ENCODE measurements around the gene SPATA3.
"Not testable (repeated sequence)": the region's sequence is repeated elsewhere in the genome, so short reads cannot be mapped to it uniquely, and the experiment has no call there.

SPATA3 gene

GRCh38 chr2:230968314-230968713, 27.6 kb upstream of the SPATA3 start:
- DNase-seq (ENCODE audit: low read depth in 2 of 2, low spot score in 1 of 2): not testable (repeated sequence)

DNA sequence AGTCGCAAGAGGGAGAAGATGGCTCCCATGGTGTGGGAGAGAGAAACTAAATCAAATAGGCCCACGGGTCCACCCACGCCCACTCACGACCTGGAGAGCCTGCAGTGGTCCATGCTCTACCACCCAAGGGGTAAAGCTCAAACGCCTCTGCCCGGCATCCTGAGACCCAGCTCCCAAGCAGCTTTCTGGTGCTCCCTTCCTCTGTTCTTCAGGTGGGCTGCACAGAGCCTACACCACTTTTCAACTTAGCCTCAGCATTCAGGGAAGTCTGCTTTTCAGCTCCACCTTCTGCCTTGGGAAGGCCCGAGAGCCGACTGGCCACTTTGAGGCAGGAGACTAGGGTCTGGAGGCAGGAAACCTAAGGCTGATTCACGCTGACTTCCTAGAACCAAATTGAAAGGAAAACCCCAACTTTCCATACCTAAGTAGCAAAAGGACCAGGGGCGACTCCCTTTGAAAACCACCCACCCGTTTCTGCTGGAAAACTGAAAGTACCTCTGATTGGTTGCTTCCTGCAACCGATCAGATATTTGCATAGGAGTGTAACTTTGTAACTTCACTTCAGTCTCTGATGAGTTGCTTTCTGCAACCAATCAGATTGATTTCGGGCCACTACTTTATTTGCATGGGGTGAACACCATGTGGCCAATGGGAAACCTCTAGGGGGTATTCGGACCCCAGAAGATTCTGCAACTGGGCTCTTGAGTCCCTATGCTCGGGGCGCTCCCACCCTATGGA, 26.8 kb upstream of the SPATA3 start:
- DNase-seq (ENCODE audit: low read depth in 2 of 2, low spot score in 1 of 2): no peak

DNA sequence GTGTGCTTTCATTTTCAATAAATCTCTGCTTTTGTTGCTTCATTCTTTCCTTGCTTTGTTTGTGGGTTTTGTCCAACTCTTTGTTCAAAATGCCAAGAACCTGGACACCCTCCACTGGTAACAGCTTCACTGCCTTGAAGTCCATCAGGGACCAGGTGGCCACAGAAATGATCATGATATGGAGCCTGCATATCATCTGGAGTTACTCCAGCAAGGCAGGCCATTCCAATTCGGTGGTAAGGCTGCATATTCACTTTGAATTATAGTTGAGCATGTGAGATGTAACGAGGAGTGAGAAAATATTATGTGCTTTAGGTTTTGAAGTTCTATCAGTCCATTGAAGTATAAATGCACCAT, 26.3 kb upstream of the SPATA3 start:
- no peak for DNase-seq (ENCODE audit: low read depth in 2 of 2, low spot score in 1 of 2)

GRCh38 chr2:230972046-230972445, 23.9 kb upstream of the SPATA3 start:
- DNase-seq (ENCODE audit: low read depth in 2 of 2, low spot score in 1 of 2): no peak

DNA sequence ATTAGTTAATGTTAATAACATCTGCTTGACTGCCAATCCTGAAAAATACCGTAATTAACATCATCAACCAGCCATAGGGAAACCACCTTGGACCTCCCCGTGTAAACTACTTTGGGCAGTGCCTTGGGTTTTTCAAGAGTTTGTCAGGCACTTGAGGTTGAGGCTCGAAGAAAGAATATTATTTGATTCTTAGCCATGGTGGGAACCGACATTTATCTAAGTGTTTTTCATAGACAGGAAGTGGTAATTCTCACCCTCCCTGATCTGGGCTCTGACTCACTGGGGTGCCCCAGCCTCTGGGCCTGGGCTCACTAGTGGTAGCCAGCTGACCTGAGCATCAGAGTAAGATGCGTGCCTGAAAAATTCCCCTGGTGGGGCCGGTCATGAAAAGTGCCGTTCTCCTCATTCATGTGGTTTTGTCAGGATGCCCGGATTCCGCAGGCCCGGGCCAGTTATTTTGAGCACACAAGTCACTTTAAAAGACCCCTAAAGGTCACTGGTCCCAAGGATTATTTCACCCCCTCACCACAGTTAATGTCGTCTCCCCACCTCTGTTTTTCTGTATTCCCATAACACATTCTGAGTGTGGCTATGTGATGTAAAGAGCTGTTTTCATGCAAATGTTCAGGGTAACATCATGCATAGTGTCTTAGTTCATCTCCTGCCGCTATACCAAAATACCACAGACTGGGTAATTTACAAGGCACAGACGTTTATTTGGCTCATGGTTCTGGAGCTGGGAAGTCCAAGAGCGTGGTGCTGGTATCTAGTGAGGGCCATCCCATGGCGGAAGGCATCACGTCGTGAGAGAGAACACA, 21.6 kb upstream of the SPATA3 start:
- DNase-seq (ENCODE audit: low read depth in 2 of 2, low spot score in 1 of 2): peak; percentile 35 to 74

DNA sequence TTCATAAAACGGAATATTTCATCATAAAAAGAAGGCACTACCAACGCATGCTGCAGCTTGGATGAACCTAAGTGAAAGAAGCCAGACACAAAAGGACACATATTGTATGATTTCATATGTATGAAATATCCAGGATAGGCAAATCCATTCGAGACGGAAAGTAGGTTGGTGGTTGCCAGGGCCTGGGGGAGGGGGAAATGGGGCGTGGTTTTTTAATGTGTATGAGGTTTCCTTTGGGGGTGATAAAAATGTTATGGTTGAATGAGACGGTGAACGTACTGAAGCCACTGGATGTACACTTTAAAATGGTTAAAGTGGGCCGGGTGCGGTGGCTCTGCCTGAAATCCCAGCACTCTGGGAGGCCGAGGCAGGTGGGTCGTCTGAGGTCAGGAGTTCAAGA, 20.0 kb upstream of the SPATA3 start:
- DNase-seq (ENCODE audit: low read depth in 2 of 2, low spot score in 1 of 2): no peak

GRCh38 chr2:230976671-230977171, 19.2 kb upstream of the SPATA3 start:
- DNase-seq (ENCODE audit: low read depth in 2 of 2, low spot score in 1 of 2): no peak

DNA sequence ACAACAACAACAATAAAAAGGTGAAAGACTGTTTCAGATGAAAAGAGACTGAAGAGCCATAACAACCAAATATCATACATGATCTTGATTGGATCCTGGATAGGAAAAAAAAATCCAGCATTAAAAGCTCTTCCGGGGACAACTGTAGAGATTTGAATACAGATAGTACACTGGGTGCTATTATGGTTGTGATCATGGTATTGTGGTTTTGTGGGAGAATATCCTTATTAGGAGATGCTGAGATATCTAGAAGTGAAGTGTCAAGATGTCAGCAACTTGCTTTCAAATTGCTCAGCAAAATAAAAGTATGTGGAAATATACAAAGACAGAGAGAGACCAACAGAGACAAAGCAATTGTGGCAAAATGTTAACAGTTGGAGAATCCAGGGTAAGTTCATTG, 15.5 kb upstream of the SPATA3 start:
- no peak for DNase-seq (ENCODE audit: low read depth in 2 of 2, low spot score in 1 of 2)

DNA sequence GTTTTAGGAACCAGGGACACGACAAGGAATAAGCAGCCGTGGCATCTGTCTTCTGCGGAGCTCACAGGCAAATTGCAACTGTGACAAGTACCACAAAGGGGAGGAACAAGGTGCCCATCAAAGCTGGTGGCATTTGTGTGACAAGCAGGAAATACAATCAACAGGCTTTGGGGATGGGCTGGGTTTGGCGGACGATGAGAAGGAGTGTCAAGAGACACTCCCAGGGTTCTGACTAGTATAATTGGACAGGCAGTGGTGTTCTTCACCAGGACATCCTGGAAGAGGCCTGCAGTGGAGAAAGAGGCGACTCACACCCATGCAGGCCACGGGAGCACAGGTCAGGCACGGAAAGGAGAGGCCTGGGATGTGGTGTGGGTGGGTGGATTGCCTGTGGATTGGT, 14.2 kb upstream of the SPATA3 start:
- DNase-seq (ENCODE audit: low read depth in 2 of 2, low spot score in 1 of 2): no peak

DNA sequence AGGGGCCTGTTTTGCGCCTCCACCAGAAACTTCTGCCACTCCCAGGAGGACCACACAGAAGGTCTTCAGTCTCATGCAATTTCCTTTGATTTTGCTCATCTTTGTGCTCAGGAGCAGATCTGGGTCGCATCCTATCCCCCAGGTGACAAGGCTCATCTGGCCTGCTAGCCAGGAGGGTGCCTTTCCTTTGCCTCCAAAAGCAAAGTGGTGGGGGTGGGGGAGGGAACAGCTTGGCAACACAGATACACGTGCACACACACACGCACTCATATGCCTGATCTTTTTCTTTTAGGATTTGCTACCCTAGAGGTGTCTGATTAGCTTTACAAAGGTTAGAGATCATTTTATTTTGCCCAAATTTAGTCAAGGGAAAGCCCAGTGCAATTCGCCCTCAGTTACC, 13.8 kb upstream of the SPATA3 start:
- DNase-seq (ENCODE audit: low read depth in 2 of 2, low spot score in 1 of 2): no peak

- DNase-seq (ENCODE audit: low read depth in 2 of 2, low spot score in 1 of 2): no peak
Measured at GRCh38 chr2:230982528-230982927, 13.4 kb upstream of the SPATA3 start.

GRCh38 chr2:230983566-230983965, 12.4 kb upstream of the SPATA3 start:
- no peak for DNase-seq (ENCODE audit: low read depth in 2 of 2, low spot score in 1 of 2)

- no peak for DNase-seq (ENCODE audit: low read depth in 2 of 2, low spot score in 1 of 2)
Measured at GRCh38 chr2:230984393-230985220, 11.3 kb upstream of the SPATA3 start.

GRCh38 chr2:230985519-230986231, 10.2 kb upstream of the SPATA3 start:
- DNase-seq (ENCODE audit: low read depth in 2 of 2, low spot score in 1 of 2): no peak

GRCh38 chr2:230986520-230987136, 9.3 kb upstream of the SPATA3 start:
- no peak for DNase-seq (ENCODE audit: low read depth in 2 of 2, low spot score in 1 of 2)

DNA sequence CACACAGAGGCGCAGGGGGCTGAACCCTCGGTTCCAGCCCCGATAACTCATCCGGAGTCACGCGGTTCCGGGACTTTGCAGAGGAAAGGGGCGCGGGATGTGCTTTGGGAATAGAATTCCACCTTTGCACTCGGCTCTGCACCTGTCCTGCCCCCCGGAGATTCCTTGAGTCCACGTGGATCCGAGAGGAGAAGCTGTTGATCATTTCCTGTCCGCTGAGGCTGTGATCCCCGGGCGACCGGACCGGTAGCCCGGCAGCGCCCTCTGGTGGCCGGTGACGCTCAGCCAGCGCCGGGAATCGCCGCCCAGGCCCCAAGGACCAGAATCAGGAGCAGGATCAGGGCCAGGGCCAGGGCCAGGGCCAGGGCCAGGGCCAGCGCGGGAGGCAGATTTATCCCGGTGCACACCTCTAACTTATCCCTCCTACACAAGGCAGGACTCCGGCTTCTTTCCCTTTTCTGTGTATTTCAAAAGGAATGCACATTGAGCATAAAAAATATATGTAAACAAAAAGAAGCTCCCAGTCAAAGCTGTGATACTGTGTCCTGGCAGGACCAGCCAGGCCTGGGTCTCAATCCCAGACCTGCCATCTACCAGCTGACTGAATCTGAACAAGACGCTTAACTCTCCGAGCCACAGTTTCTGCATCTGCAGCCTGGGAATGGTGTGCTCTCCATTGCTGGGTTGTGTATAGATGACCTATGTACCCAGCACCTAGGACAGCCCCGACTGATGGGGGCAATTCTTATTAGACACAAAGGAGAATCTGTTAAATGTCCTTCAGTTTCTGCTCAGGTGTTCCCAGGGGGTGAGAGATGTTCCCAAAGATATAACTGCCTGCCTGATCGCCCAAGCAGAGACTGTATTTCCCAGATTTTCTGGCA, 8.5 kb upstream of the SPATA3 start:
- DNase-seq (ENCODE audit: low read depth in 2 of 2, low spot score in 1 of 2): peak; percentile 55 to 66

GRCh38 chr2:230989731-230990130, 6.2 kb upstream of the SPATA3 start:
- no peak for DNase-seq (ENCODE audit: low read depth in 2 of 2, low spot score in 1 of 2)

GRCh38 chr2:230990131-230990898, 5.6 kb upstream of the SPATA3 start:
- DNase-seq (ENCODE audit: low read depth in 2 of 2, low spot score in 1 of 2): no peak

DNA sequence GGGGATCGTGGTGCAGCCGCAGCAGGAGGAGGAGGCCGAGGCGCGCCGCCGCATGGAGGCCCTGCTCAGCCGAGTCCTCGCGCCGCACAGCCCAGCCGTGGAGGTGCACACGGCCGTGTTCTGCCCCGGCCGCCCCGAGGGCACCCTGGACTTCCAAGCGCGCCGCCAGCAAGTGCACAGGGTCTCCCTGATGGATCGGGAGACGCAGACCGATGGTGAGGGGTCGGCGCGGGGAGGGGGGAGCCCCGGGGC, 5.1 kb upstream of the SPATA3 start:
- DNase-seq (ENCODE audit: low read depth in 2 of 2, low spot score in 1 of 2): no peak

Data from stimulated activated CD8-positive, alpha-beta memory T cell treated with anti-CD3 and anti-CD28 coated beads, Interleukin-4, amount 100 ng/mL, for 4 hours (primary cell).